IMR-90 (cell line): ENCODE measurements around the gene CTNND2. TPM values are rescaled to one million over a fixed set of nuclear protein-coding genes. Genes with fewer than 3 reads are reported as not detected.

Experiments
- ATAC-seq: fragments of 200-7000 bp; cut with Tn5 transposase; 2 replicates; pipeline ENCODE4 v1.9.1; 2020; ENCODE audit warnings: low read depth, mild to moderate bottlenecking, moderate library complexity
- BruUV-seq: library from RNA; stranded (reverse); fragments of 400-500 nt; replicated peaks from 2 replicates; lab custom pipeline; 2021; lab: Mats Ljungman, UMichigan
- CTCF ChIA-PET: fragments of 300-600 bp; formaldehyde crosslinking; extraction: SDS; loops from one replicate; lab custom pipeline; 2021; ENCODE audit warnings: antibody characterized with exemption; lab: Yijun Ruan, JAX
- POLR2A ChIA-PET: fragments of 300-600 bp; sonication (Branson Sonifier 250); formaldehyde crosslinking; loops from one replicate; lab custom pipeline; 2022; ENCODE audit warnings: antibody characterized with exemption; ENCODE audit not compliant: unreplicated experiment; lab: Charles Lee
- DNase-seq: peaks from one replicate; pipeline ENCODE4 v3.0.0; 2013
- H2AFZ ChIP-seq: replicated peaks from 2 replicates; pipeline ENCODE3; 2013; ENCODE audit warnings: low read length, mild to moderate bottlenecking; ENCODE audit not compliant: poor library complexity
- H2AK5ac ChIP-seq: 2 replicates; pipeline ENCODE4 v1.6.1; 2013; ENCODE audit warnings: low read depth, low read length, inconsistent platforms
- H2AK9ac ChIP-seq: replicated peaks from 2 replicates; pipeline ENCODE3; 2013; ENCODE audit warnings: mild to moderate bottlenecking, low read depth, low read length, moderate library complexity; ENCODE audit not compliant: poor library complexity
- H2BK120ac ChIP-seq: 2 replicates; pipeline ENCODE4 v1.6.1; 2013; ENCODE audit warnings: low read depth, low read length, inconsistent platforms
- H2BK15ac ChIP-seq: 3 replicates; pipeline ENCODE4 v1.6.1; 2013; ENCODE audit warnings: low read depth, low read length, inconsistent platforms
- H2BK20ac ChIP-seq: 2 replicates; pipeline ENCODE4 v1.6.1; 2013; ENCODE audit warnings: low read depth, mild to moderate bottlenecking, inconsistent platforms, low read length, moderate library complexity
- H2BK5ac ChIP-seq: 2 replicates; pipeline ENCODE4 v1.6.1; 2013; ENCODE audit warnings: mild to moderate bottlenecking, low read depth, low read length, inconsistent platforms; ENCODE audit not compliant: poor library complexity, severe bottlenecking
- H3K14ac ChIP-seq: replicated peaks from 2 replicates; pipeline ENCODE4 v1.6.1; 2013; ENCODE audit warnings: low read depth, low read length, inconsistent platforms
- H3K18ac ChIP-seq: 2 replicates; pipeline ENCODE4 v1.6.1; 2013; ENCODE audit warnings: low read depth, low read length, control low read depth
- H3K23ac ChIP-seq: 2 replicates; pipeline ENCODE4 v1.6.1; 2013; ENCODE audit warnings: low read depth, low read length, inconsistent platforms
- H3K27ac ChIP-seq: 2 replicates; pipeline ENCODE4 v1.5.1; 2013; ENCODE audit warnings: mild to moderate bottlenecking, control low read depth, low read length; ENCODE audit not compliant: insufficient read depth
- H3K27me3 ChIP-seq: 2 replicates; pipeline ENCODE4 v1.6.1; 2013; ENCODE audit warnings: low read length; ENCODE audit not compliant: control insufficient read depth, insufficient read depth
- H3K36me3 ChIP-seq: 2 replicates; pipeline ENCODE4 v1.6.1; 2013; ENCODE audit warnings: low read length, mixed read lengths; ENCODE audit not compliant: control insufficient read depth, insufficient read depth
- H3K4ac ChIP-seq: 2 replicates; pipeline ENCODE4 v1.6.1; 2013; ENCODE audit warnings: low read depth, low read length, inconsistent platforms
- H3K4me1 ChIP-seq: 2 replicates; pipeline ENCODE4 v1.6.1; 2013; ENCODE audit warnings: low read length, mixed read lengths; ENCODE audit not compliant: control insufficient read depth, insufficient read depth
- H3K4me2 ChIP-seq: 2 replicates; pipeline ENCODE4 v1.6.1; 2013; ENCODE audit warnings: low read depth, mild to moderate bottlenecking, control low read depth, low read length, moderate library complexity
- H3K4me3 ChIP-seq: 2 replicates; pipeline ENCODE4 v1.5.1; 2013; ENCODE audit warnings: low read depth, mild to moderate bottlenecking, control low read depth, low read length, moderate library complexity; ENCODE audit not compliant: insufficient read depth
- H3K56ac ChIP-seq: 2 replicates; pipeline ENCODE4 v1.6.1; 2013; ENCODE audit warnings: low read length, inconsistent platforms; ENCODE audit not compliant: insufficient read depth; ENCODE audit errors: extremely low read depth
- H3K79me1 ChIP-seq, 2 experiments: 2 replicates each; pipeline ENCODE4 v1.6.1; 2013; ENCODE audit warnings: low read length in 2 of 2, inconsistent platforms in 1 of 2, low read depth in 1 of 2
- H3K9ac ChIP-seq: 2 replicates; pipeline ENCODE4 v1.6.1; 2013; ENCODE audit warnings: low read depth, low read length, control low read depth
- H3K9me1 ChIP-seq: 2 replicates; pipeline ENCODE4 v1.6.1; 2013; ENCODE audit warnings: low read length, inconsistent platforms; ENCODE audit not compliant: insufficient read depth
- H3K9me3 ChIP-seq: 2 replicates; pipeline ENCODE4 v1.6.1; 2013; ENCODE audit warnings: low read length; ENCODE audit not compliant: control insufficient read depth, insufficient read depth
- H4K20me1 ChIP-seq: 2 replicates; pipeline ENCODE4 v1.6.1; 2013; ENCODE audit warnings: low read length, inconsistent platforms; ENCODE audit not compliant: insufficient read depth
- H4K5ac ChIP-seq: 2 replicates; pipeline ENCODE4 v1.6.1; 2013; ENCODE audit warnings: mild to moderate bottlenecking, low read depth, low read length, control low read depth
- H4K8ac ChIP-seq, 2 experiments: 2 replicates each; pipeline ENCODE4 v1.6.1; 2013; ENCODE audit warnings: low read depth in 2 of 2, low read length in 2 of 2, control low read depth in 1 of 2, inconsistent platforms in 1 of 2
- H4K91ac ChIP-seq: 2 replicates; pipeline ENCODE4 v1.6.1; 2013; ENCODE audit warnings: low read depth, low read length, inconsistent platforms; ENCODE audit not compliant: insufficient read depth
- MXI1 ChIP-seq: IDR thresholded peaks from 2 replicates; pipeline ENCODE4 v1.6.1; 2012; ENCODE audit warnings: low read depth, mild to moderate bottlenecking, low read length, moderate library complexity, borderline replicate concordance
- SMC3 ChIP-seq: fragments of 150-350 bp; IDR thresholded peaks from 2 replicates; pipeline ENCODE4 v1.6.1; 2016; ENCODE audit warnings: low read depth, mild to moderate bottlenecking, antibody characterized with exemption, low read length, moderate library complexity
- WGBS, 2 experiments: methylation state at CpG; one replicate each; pipeline versions ENCODE4 v1.1.5 to v1.1.7; 2013; ENCODE audit warnings: missing lambda C conversion rate in 2 of 2; ENCODE audit not compliant: insufficient read length in 1 of 2; ENCODE audit errors: extremely low coverage in 2 of 2; 5-methylcytosine and 5-hydroxymethylcytosine counted together
- dilution Hi-C: fragments of 300-500 bp; cut with HindIII; formaldehyde crosslinking; loops from one replicate; pipeline ENCODE4 v1.14.3; 2018; ENCODE audit warnings: low sequenced_read_pairs; ENCODE audit not compliant: unreplicated experiment
- in situ Hi-C: fragments of 300-500 bp; cut with MboI; formaldehyde crosslinking; loops from 3 replicates; pipeline ENCODE4 v1.14.3; 2019; ENCODE audit warnings: low sequenced_read_pairs, inconsistent platforms, mixed read lengths
- intact Hi-C: fragments of 100-400 bp; cut with micrococcal nuclease; formaldehyde crosslinking; loops from 2 replicates; pipeline ENCODE4 v1.10.0; 2022
- polyA plus RNA-seq, 3 experiments: library from polyadenylated mRNA; depleted of rRNA; stranded (reverse); fragments of >200 nt; gene quantifications; 2 replicates each; pipeline ENCODE4 v1.2.3, GENCODE V29; 2012; ENCODE audit warnings: low replicate concordance in 1 of 3
- total RNA-seq: library from RNA; depleted of rRNA; stranded (reverse); fragments of >200 nt; gene quantifications from 2 replicates; pipeline ENCODE4 v1.2.3, GENCODE V29; 2012
- TF ChIP-seq, protein P1 (sequence below): fragments of 150-350 bp; IDR thresholded peaks from 2 replicates; pipeline ENCODE4 v1.6.1; 2017; ENCODE audit warnings: mild to moderate bottlenecking, antibody characterized with exemption, low read length, low read depth

The CTNND2 gene
- total and polyA plus RNA-seq, 2 of the 4 experiments (the other 2 are of a cell fraction), result not detected

DNA sequence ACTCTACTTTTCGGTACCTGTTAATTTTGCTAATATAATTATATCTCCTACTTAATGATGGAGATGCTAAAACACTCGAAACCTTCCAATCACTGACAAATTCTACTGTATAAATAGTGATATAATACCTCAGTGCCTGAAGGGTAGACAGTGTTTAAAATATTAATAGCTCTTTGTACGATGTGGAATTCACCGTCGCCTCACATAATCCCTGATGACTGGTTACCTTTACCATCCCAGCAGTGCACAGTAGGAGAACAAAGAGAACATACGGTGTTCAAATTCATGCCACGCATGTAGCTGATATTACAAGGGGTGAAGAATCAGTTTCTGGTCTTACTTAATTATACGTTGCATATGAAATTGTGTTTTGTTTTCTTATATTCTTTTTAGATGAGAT lies 506.7 kb downstream of the CTNND2 start:
- H3K4me2 ChIP-seq, result no peak overlapping the region
- no peak overlapping the region for H3K56ac ChIP-seq
- no peak overlapping the region for H3K9ac ChIP-seq
- no peaks in the 10 kb centered on the region; the same call in 1 of the 2 replicates for H3K9me3 ChIP-seq
- intact Hi-C loops (no loop called here), in situ Hi-C loops (no loop called here), dilution Hi-C loops (no loop called here)
- DNase-seq (no peak), ATAC-seq (no peak)
- H3K23ac ChIP-seq, result no peak overlapping the region
- no peak overlapping the region for H3K4me3 ChIP-seq
- no peak overlapping the region for H4K91ac ChIP-seq
- H2AK5ac ChIP-seq, result no peak overlapping the region
- H2AFZ ChIP-seq, result no peak overlapping the region
- ChIA-PET POLR2A (no interaction called here), CTCF (no interaction called here)
- H3K9me1 ChIP-seq, result no peaks in the 10 kb centered on the region
- H4K20me1 ChIP-seq, result no peaks in the 10 kb centered on the region
- H2BK5ac ChIP-seq, result no peak overlapping the region
- no peak overlapping the region for H2BK20ac ChIP-seq
- no peaks in the 10 kb centered on the region for H3K27me3 ChIP-seq
- no peak overlapping the region for H2AK9ac ChIP-seq
- no peak overlapping the region for H3K14ac ChIP-seq
- H3K36me3 ChIP-seq, result no peaks in the 10 kb centered on the region
- no peaks in the 10 kb centered on the region for H3K79me1 ChIP-seq
- no peaks in the 10 kb centered on the region for H3K4me1 ChIP-seq
- no CpG with 5 or more reads among the region's 8 CpGs for WGBS, 2 experiments
- H3K27ac ChIP-seq, result no peak overlapping the region
- no peak overlapping the region for H4K5ac ChIP-seq
- BruUV-seq, result no TSS peak
- no peak overlapping the region for H3K18ac ChIP-seq
- TF ChIP-seq MXI1 (no peak), SMC3 (no peak)
- TF ChIP-seq, protein P1, sequence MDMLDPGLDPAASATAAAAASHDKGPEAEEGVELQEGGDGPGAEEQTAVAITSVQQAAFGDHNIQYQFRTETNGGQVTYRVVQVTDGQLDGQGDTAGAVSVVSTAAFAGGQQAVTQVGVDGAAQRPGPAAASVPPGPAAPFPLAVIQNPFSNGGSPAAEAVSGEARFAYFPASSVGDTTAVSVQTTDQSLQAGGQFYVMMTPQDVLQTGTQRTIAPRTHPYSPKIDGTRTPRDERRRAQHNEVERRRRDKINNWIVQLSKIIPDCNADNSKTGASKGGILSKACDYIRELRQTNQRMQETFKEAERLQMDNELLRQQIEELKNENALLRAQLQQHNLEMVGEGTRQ, result no peak
- no peak overlapping the region for H4K8ac ChIP-seq
- H2BK120ac ChIP-seq, result no peak overlapping the region
- H2BK15ac ChIP-seq, result no peak overlapping the region
- H3K4ac ChIP-seq, result no peak overlapping the region
